H1 (cell line): ENCODE results near the gene OIP5.

ENCODE experiments used
- CTCF ChIP-seq, 3 experiments: IDR thresholded peaks; 1 replicate in 2 of 3; 2 replicates in 1 of 3; pipeline versions ENCODE4 v1.5.1 to v1.6.1; 2011; ENCODE audit warnings: low read length in 3 of 3, mild to moderate bottlenecking in 3 of 3, inconsistent platforms in 2 of 3, low read depth in 1 of 3, moderate library complexity in 1 of 3; ENCODE audit not compliant: insufficient read depth in 1 of 3; ENCODE audit errors: control extremely low read depth in 1 of 3
- MAX ChIP-seq: IDR thresholded peaks from 2 replicates; pipeline ENCODE4 v1.6.1; 2012; ENCODE audit warnings: inconsistent platforms
- POLR2A ChIP-seq, 2 experiments: IDR thresholded peaks; 1 replicate in 1 of 2; 2 replicates in 1 of 2; pipeline ENCODE4 v1.6.1; 2011; ENCODE audit warnings: low read depth in 2 of 2, low read length in 2 of 2, mild to moderate bottlenecking in 2 of 2; ENCODE audit errors: control extremely low read depth in 1 of 2

- TF ChIP-seq MAX: no peak
- TF ChIP-seq POLR2A (IDR thresholded peaks at IDR 0.05; ENCODE audit: control extremely low read depth in 1 of 2, low read depth in 2 of 2, low read length in 2 of 2): no peak
- TF ChIP-seq CTCF (IDR thresholded peaks at IDR 0.05; ENCODE audit: control extremely low read depth in 1 of 3, insufficient read depth in 1 of 3, low read depth in 1 of 3, low read length in 3 of 3): no peak
Observed at GRCh38 chr15:41350057-41350717, 17.8 kb upstream of the OIP5 start.
